GM18861 (cell line): ENCODE measurements around the gene LGR6.
A peak's percentile ranks its signal among the peaks of the same experiment; 100 is the strongest.
"Not testable (repeated sequence)": the region's sequence is repeated elsewhere in the genome, so short reads cannot be mapped to it uniquely, and the experiment has no call there.

Experiments
- ATAC-seq: cut with Tn5 transposase; IDR thresholded peaks from one replicate; pipeline ENCODE4 v1.9.1; 2021; ENCODE audit not compliant: unreplicated experiment

Gene LGR6

GRCh38 chr1:202172015-202172355, 21.6 kb upstream of the LGR6 start:
- ATAC-seq, result no peak

GRCh38 chr1:202173993-202174392, 19.6 kb upstream of the LGR6 start:
- no peak for ATAC-seq

- ATAC-seq, result no peak
Observed at GRCh38 chr1:202176949-202177927, 16.4 kb upstream of the LGR6 start.

- ATAC-seq, result no peak
Observed at GRCh38 chr1:202179828-202180750, 13.5 kb upstream of the LGR6 start.

- ATAC-seq, result not testable (repeated sequence)
Observed at GRCh38 chr1:202180751-202181139, 12.9 kb upstream of the LGR6 start.

- no peak for ATAC-seq
Observed at GRCh38 chr1:202181586-202181985, 12.0 kb upstream of the LGR6 start.

- ATAC-seq, result no peak
Observed at GRCh38 chr1:202182040-202182877, 11.3 kb upstream of the LGR6 start.

- peak; percentile 48 for ATAC-seq
Observed at GRCh38 chr1:202184750-202185460, 8.7 kb upstream of the LGR6 start.

GRCh38 chr1:202186327-202186726, 7.3 kb upstream of the LGR6 start:
- ATAC-seq, result no peak

- no peak for ATAC-seq
Observed at GRCh38 chr1:202187041-202187671, 6.4 kb upstream of the LGR6 start.

GRCh38 chr1:202187697-202188407, 5.7 kb upstream of the LGR6 start:
- ATAC-seq, result no peak

GRCh38 chr1:202189001-202189790, 4.4 kb upstream of the LGR6 start:
- ATAC-seq, result no peak

- ATAC-seq, result no peak
Observed at GRCh38 chr1:202189918-202190715, 3.5 kb upstream of the LGR6 start.

- not testable (repeated sequence) for ATAC-seq
Observed at GRCh38 chr1:202191391-202191790, 2.2 kb upstream of the LGR6 start.

- no peak for ATAC-seq
Observed at GRCh38 chr1:202192770-202193613, 607 bp upstream of the LGR6 start.

- no peak for ATAC-seq
Observed at GRCh38 chr1:202194328-202194648, 689 bp downstream of the LGR6 start.
